Stimulated activated CD4-positive, alpha-beta T cell treated with anti-CD3 and anti-CD28 coated beads, Interleukin-1b, Interleukin-23, amount 100 ng/mL, for 4 hours (primary cell): ENCODE measurements around the gene TUBA4B.
"Not testable (repeated sequence)": the region's sequence is repeated elsewhere in the genome, so short reads cannot be mapped to it uniquely, and the experiment has no call there.

Source experiments
- DNase-seq, 2 donors: peaks; one replicate each; pipeline ENCODE4 v3.0.0-alpha.2; 2020; ENCODE audit warnings: low read depth in 2 of 2

TUBA4B gene

DNA sequence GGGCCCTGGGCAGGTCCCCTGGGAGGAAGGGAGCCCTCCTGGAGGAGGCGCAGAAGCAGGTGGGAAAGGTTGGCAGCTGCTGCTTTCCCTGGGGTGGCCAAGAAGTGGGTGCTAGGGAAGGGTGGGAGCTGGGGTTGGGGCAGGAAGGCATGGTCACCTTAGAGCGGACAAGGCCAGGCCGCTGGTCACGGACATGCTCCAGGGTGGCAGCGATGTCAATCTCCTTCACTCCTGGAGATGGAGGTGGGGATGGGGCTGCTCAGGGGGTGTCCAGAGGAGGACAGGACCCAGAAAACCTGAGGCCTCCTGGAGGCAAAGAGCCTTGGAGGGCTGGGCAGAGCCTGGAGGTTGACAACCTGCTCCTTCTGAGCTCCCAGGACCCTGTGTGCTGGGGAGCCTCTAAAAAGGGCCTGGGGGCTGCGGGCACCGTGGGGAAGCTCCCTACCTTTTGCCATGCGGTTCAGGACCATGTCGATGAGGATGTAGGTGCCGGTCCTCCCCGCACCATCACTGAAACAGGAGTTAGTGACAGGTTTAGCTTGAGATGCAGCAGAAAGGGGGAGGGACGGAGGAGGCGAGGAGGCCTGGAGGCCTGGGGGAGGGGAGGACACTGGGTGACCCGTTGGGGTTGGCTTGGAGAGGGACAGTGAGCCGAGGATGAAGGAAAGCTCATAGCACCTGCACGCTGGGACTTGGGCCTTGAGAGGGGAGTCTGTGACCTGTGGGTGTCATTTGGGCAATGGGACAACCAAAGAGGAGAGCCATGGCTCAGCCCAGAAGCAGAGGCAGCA, 37.5 kb downstream of the TUBA4B start:
- no peak for DNase-seq

DNA sequence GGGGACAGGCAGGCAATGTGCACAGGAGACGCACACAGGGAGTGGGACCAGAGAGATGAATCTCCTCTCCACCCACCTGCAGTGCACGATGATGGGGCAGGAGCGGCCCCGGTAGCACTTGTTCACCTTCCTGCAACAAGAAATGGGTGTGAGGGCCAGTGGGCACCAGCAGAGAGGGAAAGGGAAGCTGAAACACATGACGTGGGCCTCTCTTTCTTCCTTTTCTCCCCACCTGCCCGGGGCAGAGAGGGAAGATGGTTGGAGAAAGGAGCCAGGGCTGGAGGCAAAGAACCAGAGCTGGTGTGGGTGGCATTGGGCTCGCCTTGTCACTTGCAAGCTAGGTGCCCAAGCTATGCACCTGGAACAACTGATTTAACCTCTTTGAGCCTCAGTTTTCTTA, 38.4 kb downstream of the TUBA4B start:
- no peak for DNase-seq

DNA sequence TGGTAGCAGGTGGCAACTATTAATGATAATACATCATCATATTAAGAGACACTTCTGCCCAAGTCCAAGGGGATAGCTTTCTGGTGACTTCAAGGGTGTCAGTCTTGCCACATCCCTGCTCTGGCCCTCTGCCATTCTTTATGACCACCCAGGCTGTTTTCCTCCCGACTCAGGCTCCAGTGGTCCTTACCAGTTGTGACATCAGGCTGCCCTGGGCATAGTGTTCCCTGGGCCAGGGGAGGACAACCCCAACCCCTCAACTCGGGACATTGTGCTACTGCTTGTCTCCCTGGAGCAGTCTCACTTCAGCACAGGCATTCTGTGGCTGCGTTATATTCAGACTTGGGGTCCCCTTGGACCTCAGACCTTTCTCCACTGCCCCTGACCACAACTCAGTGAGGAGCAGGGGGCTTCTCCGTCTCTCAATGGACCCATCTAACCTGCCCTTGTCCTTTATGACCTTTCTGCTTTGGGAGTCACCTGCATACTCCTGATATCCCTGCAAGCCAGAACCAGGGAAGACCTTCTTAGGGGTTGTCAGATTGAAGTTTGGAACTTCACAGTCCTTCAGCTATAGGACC, 39.0 kb downstream of the TUBA4B start:
- no peak for DNase-seq

DNA sequence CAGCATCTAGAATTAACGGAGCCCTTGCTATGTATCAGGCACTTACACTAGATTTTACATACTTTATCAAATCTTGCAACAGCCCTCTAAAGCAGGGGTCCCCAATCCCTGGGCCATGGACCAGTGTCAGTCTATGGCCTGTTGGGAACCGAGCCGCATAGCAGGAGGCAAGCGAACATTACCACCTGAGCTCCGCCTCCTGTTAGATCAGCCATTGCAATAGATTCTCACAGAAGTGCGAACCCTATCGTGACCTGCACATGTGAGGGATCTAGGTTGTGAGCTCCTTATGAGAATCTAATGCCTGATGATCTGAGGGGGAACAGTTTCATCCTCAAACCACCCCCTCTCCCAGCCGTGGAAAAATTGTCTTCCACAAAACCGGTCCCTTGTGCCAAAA, 39.6 kb downstream of the TUBA4B start:
- no peak for DNase-seq

DNA sequence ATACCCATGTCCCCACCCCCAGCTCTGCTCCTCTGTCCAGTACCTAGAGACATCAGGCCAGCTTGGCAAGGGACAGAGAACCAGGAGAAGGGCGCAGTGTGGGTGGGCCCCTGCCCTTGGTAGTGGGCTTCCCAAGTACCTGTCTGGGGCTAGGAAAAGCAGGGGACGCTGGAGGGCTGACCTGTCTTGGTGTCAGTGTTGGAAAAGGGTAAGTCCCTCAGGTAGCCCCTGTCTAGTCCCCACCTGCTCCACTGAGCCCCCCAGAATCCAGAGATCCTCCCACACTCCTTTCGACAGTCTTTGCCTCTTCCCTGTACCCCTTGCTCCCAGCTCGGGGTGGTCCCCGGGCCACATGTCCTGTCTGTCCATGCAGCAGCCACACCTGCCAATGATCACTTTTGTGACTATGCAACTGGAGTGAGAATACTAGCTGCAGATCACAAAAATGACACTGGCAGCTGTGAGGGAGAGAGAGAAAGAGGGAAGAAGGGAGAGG, 40.7 kb downstream of the TUBA4B start:
- no peak for DNase-seq

DNA sequence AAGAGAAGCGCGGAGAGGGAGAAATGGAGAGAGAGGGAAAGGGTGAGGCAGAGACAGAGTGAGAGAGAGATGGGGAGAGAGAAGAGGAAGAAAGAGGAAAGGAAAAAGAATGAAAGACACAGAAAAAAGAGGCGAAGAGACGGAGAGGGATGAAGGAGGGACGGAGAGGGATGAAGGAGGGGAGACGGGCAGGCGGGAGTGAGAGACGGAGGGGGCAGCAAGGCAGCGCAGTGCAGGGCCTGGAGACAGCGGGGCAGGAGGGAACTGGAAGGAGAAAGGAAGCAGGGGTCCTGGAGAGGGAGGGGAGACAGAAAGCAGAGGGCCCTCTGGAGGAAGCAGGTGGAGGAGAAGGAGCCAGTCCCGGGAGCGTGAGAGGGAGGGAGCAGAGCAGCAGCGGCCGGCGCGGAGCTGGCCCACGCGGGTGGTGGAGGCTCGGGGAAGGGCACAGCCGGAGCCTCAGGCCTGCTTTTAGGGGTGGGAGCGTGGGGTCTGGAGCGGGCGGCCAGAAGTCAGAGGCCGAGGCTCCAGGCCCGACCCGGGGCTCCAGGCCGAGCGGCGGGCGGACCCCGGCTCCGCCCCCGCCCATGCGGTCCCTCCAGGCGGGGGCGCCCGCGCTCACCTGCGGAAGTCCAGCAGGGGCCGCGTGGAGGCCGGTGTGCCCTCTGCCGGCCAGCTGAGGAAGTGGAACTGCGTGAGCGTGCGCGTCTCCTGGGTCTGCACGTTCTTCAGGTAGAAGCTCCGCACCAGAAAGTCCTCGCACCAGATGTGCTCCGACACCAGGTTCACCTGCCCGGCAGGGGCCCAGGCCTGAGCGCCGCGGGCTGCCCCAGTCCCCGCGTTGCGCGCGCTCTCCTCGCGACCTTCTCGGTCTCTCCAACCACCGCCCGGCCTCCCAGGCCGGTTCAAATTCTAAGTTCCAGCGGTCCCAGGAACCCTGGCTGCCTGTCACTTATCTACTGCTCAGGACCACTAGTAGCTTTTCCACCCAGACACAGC, 41.6 kb downstream of the TUBA4B start:
- peak; percentile 88 for DNase-seq

DNA sequence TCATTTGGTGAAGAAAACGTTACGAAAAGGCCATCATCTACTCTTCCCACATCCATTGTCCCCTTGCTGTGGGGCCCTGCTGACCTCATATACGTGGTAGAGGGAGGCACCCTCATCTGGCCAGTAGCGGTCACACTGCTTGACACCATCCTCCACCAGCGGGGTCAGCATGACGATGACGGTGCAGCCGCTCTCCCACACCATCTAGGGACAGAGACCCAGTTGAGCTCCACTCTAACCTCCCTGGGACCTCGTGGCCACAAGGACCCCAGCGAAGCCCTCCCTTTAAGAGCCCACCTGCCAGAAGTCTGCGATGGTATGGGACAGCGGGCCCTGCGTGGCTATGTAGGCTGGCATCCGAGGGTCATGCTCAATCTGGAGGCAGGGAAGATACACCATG, 43.1 kb downstream of the TUBA4B start:
- DNase-seq, result no peak

DNA sequence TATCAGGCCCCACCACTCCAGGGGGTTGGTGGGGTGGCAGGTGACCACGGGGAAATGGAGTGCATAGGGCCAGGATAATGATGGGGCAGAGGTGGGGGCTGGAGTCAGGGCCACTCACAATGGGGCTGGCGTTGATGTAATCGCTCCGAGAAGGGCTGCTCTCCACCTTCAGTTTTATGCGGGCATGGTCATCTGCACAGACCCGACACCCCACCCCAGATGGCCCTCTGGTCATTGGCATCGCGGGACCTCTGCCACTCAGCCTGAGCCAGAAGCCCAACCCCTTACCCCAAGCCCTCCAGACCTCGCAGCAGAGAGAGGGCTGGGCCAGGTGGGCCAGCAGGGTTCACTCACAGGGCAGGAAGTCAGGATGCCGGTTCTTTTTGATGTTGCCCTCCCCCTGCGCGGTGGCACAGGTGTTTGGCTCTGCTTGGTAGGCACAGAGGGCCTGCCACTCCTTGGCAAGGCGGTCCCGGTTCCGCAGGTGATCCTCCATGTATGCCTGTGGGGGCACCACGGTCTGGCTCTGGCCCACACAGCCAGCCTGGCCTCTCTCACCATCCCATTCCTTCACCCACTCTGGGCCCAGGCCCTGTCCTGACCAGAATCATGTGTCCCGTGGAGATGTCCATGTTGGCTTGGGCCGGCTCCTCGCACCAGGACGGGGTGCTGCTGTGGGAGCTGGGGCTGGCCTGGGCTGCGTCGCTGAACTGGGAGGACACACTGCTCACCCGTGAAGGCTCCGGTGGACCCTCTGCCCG, 43.8 kb downstream of the TUBA4B start:
- no peak for DNase-seq

DNA sequence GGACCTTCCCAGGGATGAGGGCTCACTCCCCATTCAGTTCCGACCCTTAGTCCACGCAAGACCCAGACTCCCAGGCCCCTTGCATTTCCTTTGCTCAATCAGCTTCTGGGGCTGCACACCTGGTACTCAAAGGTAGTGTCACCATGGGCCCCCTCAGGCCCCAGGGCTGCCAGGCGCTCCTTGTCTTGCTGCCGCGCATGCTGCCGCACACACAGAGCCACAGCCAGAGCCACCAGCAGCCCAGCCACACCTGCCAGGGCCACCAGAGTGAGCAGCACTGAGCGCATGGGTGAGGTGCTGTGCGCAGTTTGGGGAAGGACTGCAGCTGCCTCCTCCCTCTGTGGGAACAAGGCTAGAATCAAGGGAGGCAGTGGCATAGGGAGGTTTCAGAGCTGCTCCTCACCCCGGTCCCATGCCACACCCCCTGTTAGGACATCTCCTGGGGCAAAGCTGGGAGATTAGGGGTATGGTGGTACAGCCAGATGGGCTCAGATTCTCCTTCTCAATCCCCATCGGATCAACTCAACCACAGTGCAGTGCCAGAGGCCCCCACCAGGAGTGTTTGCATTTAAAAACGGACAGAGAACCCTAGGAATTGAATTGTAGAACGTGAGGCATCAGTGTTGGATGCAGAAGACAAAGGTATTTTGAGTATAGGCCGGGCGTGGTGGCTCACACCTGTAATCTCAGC, 44.9 kb downstream of the TUBA4B start:
- no peak for DNase-seq

DNA sequence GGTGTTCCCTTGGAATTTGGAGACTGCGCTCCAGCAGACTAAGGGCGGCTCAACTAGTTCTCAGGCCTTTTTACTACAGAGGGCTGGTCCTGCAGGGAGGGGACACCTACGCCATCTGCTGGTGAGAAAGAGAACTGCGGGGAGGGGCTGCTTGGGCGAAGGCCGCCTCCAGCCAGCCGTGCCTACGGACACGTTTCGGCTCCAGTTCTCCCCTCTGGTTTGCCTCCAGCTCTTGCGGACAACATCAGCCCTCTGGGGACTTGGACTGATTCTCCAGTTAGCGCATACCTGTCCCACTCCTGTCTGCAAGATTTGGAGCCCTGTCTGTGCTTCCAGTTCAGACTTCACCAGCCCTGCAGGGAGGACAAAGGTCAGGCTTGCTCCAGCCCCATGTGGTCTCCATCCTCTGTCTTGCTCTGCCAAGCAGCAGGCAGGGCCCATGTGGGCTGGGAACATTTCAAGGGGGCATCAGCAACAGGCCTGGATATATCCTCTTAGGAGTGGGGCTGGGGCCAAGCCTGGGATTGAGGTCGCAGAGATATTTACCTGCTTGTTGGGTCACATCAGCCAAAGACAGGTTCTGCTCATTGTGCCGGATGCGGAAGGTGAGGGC, 45.8 kb downstream of the TUBA4B start:
- peak; percentile 87 to 92 for DNase-seq

DNA sequence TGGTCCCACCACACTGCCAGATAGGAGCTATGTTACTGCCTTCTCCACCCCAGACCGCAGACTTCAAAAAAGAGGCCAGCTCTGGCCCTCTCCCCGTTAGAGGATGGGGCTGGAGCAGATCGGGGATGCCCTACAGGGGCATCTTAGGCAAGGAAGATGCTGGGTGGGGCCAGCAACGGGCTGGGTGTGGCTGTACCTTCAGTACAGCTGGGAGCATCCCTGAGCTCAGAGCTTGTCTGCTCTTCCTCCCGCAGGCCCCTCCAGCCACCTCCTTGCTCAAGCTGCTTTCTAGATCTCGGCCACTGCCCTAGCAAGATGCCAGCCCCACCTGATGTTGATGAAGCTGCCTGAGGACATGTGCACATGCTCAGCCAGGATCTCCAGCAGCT, 46.3 kb downstream of the TUBA4B start:
- DNase-seq, result no peak

DNA sequence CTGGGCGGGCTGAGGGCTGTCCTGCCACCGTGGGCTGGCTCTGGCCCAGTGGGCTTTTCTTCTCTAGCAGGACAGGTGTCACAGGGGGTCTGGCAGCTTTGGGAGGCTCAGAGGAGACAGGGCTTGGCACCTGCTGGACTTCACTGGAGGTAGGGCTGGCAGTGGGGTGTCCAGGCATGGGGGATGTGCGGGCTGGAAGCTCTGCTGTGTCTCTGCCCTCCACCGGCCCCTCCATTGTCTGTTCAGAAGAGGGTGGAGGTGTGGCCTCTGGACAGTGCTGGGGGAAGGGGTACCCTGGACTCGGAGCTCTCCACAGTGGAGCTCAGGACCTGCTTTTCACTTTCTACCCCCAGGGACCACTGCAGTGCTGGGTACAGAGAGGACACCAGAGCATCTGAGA, 47.0 kb downstream of the TUBA4B start:
- DNase-seq, result no peak

DNA sequence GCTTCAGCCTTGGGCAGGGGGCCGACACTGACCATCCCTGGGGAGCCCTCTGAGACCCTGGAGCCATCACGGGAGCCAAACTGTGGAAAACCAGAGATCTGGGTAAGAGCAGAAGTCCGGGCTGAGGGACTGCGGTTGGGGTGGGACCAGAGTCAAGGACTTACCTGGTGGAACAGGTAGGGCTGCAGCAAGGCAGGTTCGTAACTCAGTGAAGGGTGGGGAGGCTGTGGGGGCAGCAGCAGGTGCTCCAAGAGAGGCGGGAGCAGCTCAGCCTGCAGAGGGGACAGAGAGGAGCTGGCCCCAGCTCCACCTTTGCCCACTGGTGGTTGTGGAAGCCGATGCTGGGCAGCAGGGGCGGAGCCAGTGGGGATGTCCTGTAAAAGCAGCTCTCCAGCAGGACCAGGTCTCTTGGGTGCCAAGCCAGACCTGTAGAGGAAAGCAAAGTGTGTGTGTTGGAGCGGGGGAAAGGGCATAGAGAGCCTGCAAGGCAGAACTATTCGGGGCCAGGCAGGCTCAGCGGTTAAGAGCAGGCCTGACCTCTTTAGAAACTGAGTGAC, 49.4 kb downstream of the TUBA4B start:
- DNase-seq, result no peak

DNA sequence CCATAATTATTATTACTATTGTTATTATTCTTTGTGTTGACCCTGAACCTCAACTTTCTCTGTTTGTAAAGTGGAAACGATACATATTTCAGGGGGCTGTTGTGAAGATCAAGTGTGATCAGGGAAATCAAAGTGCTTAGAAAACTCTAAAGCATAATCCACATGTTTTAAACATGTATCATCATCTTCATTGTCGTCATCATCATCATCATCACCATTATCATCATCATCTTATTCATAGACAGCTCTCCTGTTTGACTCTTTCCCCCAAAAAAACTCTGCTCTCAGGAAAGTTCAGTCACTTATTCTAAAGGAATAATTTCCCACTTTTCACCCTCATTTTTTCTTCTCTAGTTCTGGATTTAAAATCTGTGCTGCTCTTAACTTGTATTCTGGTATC, 51.2 kb downstream of the TUBA4B start:
- no peak for DNase-seq

DNA sequence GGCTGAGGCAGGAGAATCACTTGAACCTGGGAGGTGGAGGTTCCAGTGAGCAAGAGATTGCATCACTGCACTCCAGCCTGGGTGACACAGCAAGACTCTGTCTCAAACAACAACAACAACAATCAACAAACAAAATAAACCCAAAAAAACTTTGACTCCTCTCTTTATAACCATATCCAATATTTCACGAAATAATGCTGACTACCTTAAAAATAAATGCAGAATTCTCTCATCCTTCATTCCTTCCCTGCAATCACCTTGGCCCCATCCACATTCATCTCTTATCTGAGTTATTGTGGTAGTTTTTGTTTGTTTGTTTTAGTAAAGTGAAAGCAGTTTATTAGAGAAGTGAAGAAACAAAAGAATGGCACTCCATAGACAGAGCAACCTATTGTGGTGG, 53.0 kb downstream of the TUBA4B start:
- no peak for DNase-seq

DNA sequence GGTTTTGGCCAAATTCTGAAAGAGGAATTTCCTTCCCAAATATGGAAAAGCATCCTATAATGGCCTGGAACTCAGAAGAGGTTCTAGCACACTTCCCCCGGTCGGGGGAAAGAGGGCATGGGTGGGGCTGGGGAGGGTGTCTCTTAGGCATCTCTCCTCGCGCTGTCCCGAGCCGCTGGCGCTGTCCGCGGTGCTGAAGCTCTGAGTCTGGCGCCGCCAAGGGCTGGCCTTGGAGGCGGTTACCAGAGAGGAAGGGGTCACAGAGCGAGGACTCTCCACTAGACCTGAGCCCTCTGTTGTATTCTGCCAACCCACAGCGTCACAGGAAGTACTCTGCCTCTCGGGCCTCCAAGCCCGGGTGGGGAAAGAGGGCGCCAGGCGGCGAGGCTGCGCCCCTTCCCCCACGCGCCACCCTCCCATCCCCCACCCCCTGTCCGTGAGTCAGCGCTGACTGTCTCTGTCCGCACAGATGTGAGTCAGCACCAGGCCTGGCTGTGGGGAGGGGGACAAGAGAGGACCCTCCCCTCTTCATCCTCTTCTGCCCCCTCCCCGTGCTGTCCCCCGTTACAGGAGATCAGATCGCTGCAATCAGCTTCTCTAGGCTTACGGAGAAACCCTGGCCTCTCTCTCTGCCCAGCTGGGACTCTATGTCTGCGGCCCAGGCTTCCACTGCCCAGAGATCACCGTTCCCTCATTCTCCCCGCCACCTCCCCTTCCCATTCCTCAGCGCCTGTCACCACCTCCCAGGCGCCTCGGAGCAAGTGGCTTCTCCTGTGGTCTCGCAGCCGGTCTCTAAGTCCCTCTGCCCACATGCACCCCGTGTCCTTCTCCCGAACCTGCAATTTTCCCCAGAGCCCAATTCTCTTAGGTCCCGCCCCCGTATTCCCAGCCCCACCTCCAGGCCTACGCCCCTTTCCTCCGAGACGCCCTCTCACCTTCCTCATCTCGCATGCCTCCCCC, 55.4 kb downstream of the TUBA4B start:
- DNase-seq, result peak; percentile 53 to 64

DNA sequence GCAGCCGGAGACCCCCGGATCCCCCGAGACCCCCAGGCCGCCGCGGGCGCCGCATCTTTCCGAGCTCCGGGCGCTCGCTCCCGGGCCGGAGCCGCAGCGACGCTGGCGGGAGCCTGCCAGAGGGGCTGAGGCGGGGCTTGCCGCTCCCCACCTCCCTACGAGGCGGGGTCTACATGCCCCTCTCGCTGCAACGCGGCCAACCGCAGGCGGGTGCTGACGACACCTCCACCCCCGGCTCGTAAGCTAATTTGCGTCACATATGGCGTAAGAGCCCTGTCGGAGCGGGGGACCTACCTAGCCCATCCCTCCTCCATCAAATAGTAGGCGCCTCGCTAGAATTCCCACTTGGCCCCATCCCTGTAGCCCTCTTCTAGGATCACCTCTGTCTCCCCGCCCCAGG, 56.2 kb downstream of the TUBA4B start, which contains the start of gene PTPRN:
Gene PTPRN, minus strand, starts transcription at position 124 of the 400 bp plus-strand sequence. Its CDS starts 69 bp downstream, at position 55.
- no peak for DNase-seq

DNA sequence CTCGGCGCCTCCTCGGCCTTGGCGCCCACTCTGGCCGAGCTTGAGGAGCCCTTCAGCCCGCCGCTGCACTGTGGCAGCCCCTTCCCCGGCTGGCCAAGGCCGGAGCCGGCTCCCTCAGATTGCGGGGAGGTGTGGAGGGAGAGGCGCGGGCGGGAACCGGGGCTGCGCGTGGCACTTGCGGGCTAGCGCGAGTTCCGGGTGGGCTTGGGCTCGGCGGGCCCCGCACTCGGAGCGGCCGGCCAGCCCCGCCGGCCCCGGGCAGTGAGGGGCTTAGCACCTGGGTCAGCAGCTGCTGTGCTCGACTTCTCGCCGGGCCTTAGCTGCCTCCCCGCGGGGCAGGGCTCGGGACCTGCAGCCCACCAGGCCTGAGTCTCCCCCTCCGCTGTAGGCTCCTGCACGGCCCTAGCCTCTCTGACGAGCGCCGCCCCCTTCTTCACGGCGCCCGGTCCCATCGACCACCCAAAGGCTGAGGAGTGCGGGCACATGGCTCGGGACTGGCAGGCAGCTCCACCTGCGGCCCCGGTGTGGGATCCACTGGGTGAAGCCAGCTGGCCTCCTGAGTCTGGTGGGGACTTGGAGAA, 59.7 kb downstream of the TUBA4B start:
- not testable (repeated sequence) for DNase-seq
